GM12878 (cell line): ENCODE data around the gene PPIP5K2. TPM values are rescaled to one million over a fixed set of nuclear protein-coding genes. Genes with fewer than 3 reads are reported as not detected.

ENCODE experiments used
- ATAC-seq: fragments of 200-7000 bp; cut with Tn5 transposase; 3 replicates; pipeline ENCODE4 v1.9.1; 2020; ENCODE audit warnings: mild to moderate bottlenecking, moderate library complexity
- BruUV-seq: library from RNA; stranded (reverse); fragments of 400-500 nt; replicated peaks from 2 replicates; lab custom pipeline; 2021; lab: Mats Ljungman, UMichigan
- CTCF ChIA-PET: fragments of 300-600 bp; sonication (Branson Sonifier 250); formaldehyde crosslinking; extraction: SDS; loops from one replicate; lab custom pipeline; 2021; ENCODE audit warnings: inconsistent platforms; lab: Yijun Ruan, JAX
- POLR2A ChIA-PET: fragments of 350-600 bp; formaldehyde crosslinking; extraction: SDS; loops from one replicate; lab custom pipeline; 2021; ENCODE audit warnings: inconsistent platforms; lab: Charles Lee
- RAD21 ChIA-PET: fragments of 300-600 bp; sonication (Branson Sonifier 250); formaldehyde crosslinking; loops from one replicate; lab custom pipeline; 2023; ENCODE audit warnings: antibody characterized with exemption; ENCODE audit not compliant: unreplicated experiment; lab: Charles Lee
- SMC1A ChIA-PET: fragments of 300-600 bp; sonication (Branson Sonifier 250); formaldehyde crosslinking; loops from one replicate; lab custom pipeline; 2023; ENCODE audit not compliant: unreplicated experiment, uncharacterized antibody; lab: Charles Lee
- DNase-seq: peaks from one replicate; pipeline ENCODE4 v3.0.0-alpha.2; 2011; ENCODE audit warnings: low read depth, low spot score
- FAIRE-seq: peaks from 3 replicates; lab custom pipeline; 2011; peaks lifted over from hg19 to GRCh38; lab: Jason Lieb, UNC
- H2AFZ ChIP-seq: 2 replicates; pipeline ENCODE4 v1.6.0; 2011; ENCODE audit warnings: low read depth, low read length, control low read depth; ENCODE audit not compliant: control insufficient read depth
- H3K27ac ChIP-seq: 2 replicates; pipeline ENCODE4 v1.5.1; 2011; ENCODE audit warnings: control low read depth; ENCODE audit not compliant: control insufficient read depth, insufficient read depth
- H3K27me3 ChIP-seq, 2 experiments: replicated peaks in 1 of 2; 2 replicates each; pipeline versions ENCODE4 v1.6.0 to v1.6.1; 2011; ENCODE audit warnings: low read length in 1 of 2; ENCODE audit not compliant: control insufficient read depth in 2 of 2, insufficient read depth in 2 of 2
- H3K36me3 ChIP-seq, 2 experiments: 2 replicates each; pipeline ENCODE4 v1.5.1; 2011; ENCODE audit warnings: low read length in 1 of 2; ENCODE audit not compliant: control insufficient read depth in 2 of 2, insufficient read depth in 2 of 2
- H3K4me1 ChIP-seq: 2 replicates; pipeline ENCODE4 v1.6.1; 2011; ENCODE audit warnings: mild to moderate bottlenecking, low read length, moderate library complexity, mixed read lengths; ENCODE audit not compliant: control insufficient read depth, insufficient read depth
- H3K4me2 ChIP-seq: 2 replicates; pipeline ENCODE4 v1.6.0; 2011; ENCODE audit warnings: control low read depth; ENCODE audit not compliant: control insufficient read depth, insufficient read depth
- H3K4me3 ChIP-seq: fragments of 200-600 bp; sonication (generic); 2 replicates; pipeline ENCODE4 v1.5.1; 2016
- H3K79me2 ChIP-seq: 2 replicates; pipeline ENCODE4 v1.6.0; 2011; ENCODE audit warnings: low read length; ENCODE audit not compliant: control insufficient read depth, insufficient read depth
- H3K9ac ChIP-seq: 2 replicates; pipeline ENCODE4 v1.8.0; 2011; ENCODE audit warnings: low read length, control low read depth, mixed read lengths; ENCODE audit not compliant: control insufficient read depth, insufficient read depth
- H3K9me3 ChIP-seq: replicated peaks from 3 replicates; pipeline ENCODE4 v1.5.1; 2011; ENCODE audit warnings: mild to moderate bottlenecking, low read length; ENCODE audit not compliant: control insufficient read depth, insufficient read depth
- H4K20me1 ChIP-seq: 2 replicates; pipeline ENCODE4 v1.6.0; 2011; ENCODE audit not compliant: control insufficient read depth, insufficient read depth
- CBFB ChIP-seq: IDR thresholded peaks from 2 replicates; pipeline ENCODE4 v1.6.1; 2016; ENCODE audit warnings: antibody characterized with exemption, low read depth
- CHD4 ChIP-seq: fragments of 200-600 bp; sonication (generic); IDR thresholded peaks from 2 replicates; pipeline ENCODE4 v1.6.1; 2016; ENCODE audit warnings: mild to moderate bottlenecking
- ETV6 ChIP-seq, 2 experiments: fragments of 450-650 bp in 1 of 2; IDR thresholded peaks in 1 of 2; conservative IDR thresholded peaks in 1 of 2; 2 replicates each; pipeline ENCODE4 v1.6.1; 2014; ENCODE audit warnings: antibody characterized with exemption in 1 of 2, borderline replicate concordance in 1 of 2, low read depth in 1 of 2, mild to moderate bottlenecking in 1 of 2, moderate library complexity in 1 of 2
- HSF1 ChIP-seq: fragments of 150-350 bp; IDR thresholded peaks from 2 replicates; pipeline ENCODE4 v1.6.1; 2014; ENCODE audit warnings: mild to moderate bottlenecking, low read depth, low read length
- NFYA ChIP-seq: IDR thresholded peaks from 2 replicates; pipeline ENCODE4 v1.6.1; 2011; ENCODE audit warnings: low read depth, mild to moderate bottlenecking, low read length, improper control_type of control experiment, borderline replicate concordance
- NFYB ChIP-seq: IDR thresholded peaks from 2 replicates; pipeline ENCODE4 v1.6.1; 2011; ENCODE audit warnings: low read depth, mild to moderate bottlenecking, low read length, improper control_type of control experiment, moderate library complexity; ENCODE audit not compliant: insufficient read depth
- NR2C1 ChIP-seq: fragments of 450-650 bp; IDR thresholded peaks from 2 replicates; pipeline ENCODE4 v1.6.1; 2017; ENCODE audit warnings: antibody characterized with exemption, mild to moderate bottlenecking, moderate library complexity
- PBX3 ChIP-seq: IDR thresholded peaks from 2 replicates; pipeline ENCODE4 v1.6.1; 2011; ENCODE audit warnings: mild to moderate bottlenecking, low read depth, low read length, moderate library complexity; ENCODE audit not compliant: insufficient replicate concordance
- PKNOX1 ChIP-seq: fragments of 450-650 bp; IDR thresholded peaks from 2 replicates; pipeline ENCODE4 v1.6.1; 2016; ENCODE audit warnings: mild to moderate bottlenecking
- SMC3 ChIP-seq: IDR thresholded peaks from 2 replicates; pipeline ENCODE4 v1.6.1; 2011; ENCODE audit warnings: low read length, improper control_type of control experiment, borderline replicate concordance
- SREBF1 ChIP-seq: IDR thresholded peaks from 2 replicates; pipeline ENCODE4 v1.6.1; 2012; ENCODE audit warnings: mild to moderate bottlenecking, low read length
- SUZ12 ChIP-seq: fragments of 200-600 bp; sonication (generic); IDR thresholded peaks from one replicate; pipeline ENCODE4 v1.6.1; 2018; ENCODE audit warnings: antibody characterized with exemption, mild to moderate bottlenecking; ENCODE audit not compliant: unreplicated experiment
- TCF7 ChIP-seq: IDR thresholded peaks from 2 replicates; pipeline ENCODE4 v1.6.1; 2014; ENCODE audit warnings: antibody characterized with exemption, borderline replicate concordance
- YBX1 ChIP-seq: fragments of 450-650 bp; IDR thresholded peaks from 2 replicates; pipeline ENCODE4 v1.6.1; 2016; ENCODE audit warnings: antibody characterized with exemption
- ZNF217 ChIP-seq: fragments of 450-650 bp; IDR thresholded peaks from 2 replicates; pipeline ENCODE4 v1.6.1; 2017; ENCODE audit warnings: antibody characterized with exemption, mild to moderate bottlenecking
- WGBS: methylation state at CpG from one replicate; pipeline ENCODE4 v1.1.6; 2016; ENCODE audit warnings: low lambda C conversion rate; ENCODE audit not compliant: insufficient replicate concordance, insufficient coverage; ENCODE audit errors: missing lambda C conversion rate; 5-methylcytosine and 5-hydroxymethylcytosine counted together
- in situ Hi-C: fragments of 300-500 bp; cut with MboI; formaldehyde crosslinking; loops from 9 replicates; pipeline ENCODE4 v1.14.3; 2018; ENCODE audit warnings: mixed read lengths
- intact Hi-C: fragments of 100-400 bp; cut with micrococcal nuclease; formaldehyde crosslinking; loops from one replicate; pipeline ENCODE4 v1.14.2; 2022; ENCODE audit not compliant: unreplicated experiment
- polyA plus RNA-seq, 11 experiments: library from polyadenylated mRNA; depleted of rRNA in 4 of 11; unstranded in 6 of 11; stranded (reverse) in 5 of 11; fragments of >200 nt; fragmentation: Nextera tagmentation in 4 of 11; fragmentation: Illumina TruSeq in 1 of 11; extraction: Ambion mirVana in 4 of 11; extraction: Trizol in 1 of 11; gene quantifications; 1 replicate in 1 of 11; 2 replicates in 10 of 11; pipeline versions ENCODE4 v1.2.1 to v1.2.3, GENCODE V29; 2011 to 2016; ENCODE audit warnings: inconsistent platforms in 2 of 11, missing spikeins in 2 of 11, low read depth in 1 of 11
- total RNA-seq, 4 experiments: library from RNA; depleted of rRNA in 3 of 4; stranded (reverse); fragments of >200 nt in 3 of 4; fragmentation: Illumina TruSeq in 1 of 4; extraction: Trizol in 1 of 4; gene quantifications; 2 replicates each; pipeline versions ENCODE4 v1.2.1 to v1.2.3, GENCODE V29; 2013 to 2021

Gene PPIP5K2
- total and polyA plus RNA-seq, 10 of the 15 experiments (the other 5 are each of a cell fraction or from before 2014, with no cell fraction given) = 27.7 to 87.3 (median 58.6) TPM

DNA sequence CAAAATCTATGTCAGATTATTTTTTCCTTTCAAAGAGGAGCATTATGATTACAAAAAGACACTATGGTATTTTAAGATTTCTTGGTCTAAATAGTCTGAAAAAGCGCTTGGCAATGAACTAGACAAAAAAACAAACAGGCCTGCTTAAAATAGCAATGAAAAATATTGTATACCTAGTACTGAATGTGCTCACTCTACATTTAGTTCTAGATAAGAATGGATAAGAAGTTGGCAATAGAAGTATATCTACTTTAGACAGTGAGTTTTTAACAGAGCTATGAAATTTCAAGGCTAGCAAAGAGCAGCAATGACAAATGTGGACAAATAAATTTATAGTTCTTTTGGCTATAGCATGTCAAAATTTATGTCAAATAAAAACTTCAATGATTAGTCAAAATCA, 26.4 kb upstream of the PPIP5K2 start (continued):
- TF ChIP-seq PKNOX1 = no peak
- no peak for TF ChIP-seq NFYA
- no peak for TF ChIP-seq SREBF1
- no peak for TF ChIP-seq HSF1
- TF ChIP-seq NFYB = no peak
- TF ChIP-seq NR2C1 = no peak
- TF ChIP-seq, all 136 proteins: peak for 0

GRCh38 chr5:103094737-103095136, 25.4 kb upstream of the PPIP5K2 start:
- H3K4me1 ChIP-seq = no peaks in the 10 kb centered on the region
- no TSS peak for BruUV-seq
- no peak overlapping the region for H2AFZ ChIP-seq
- no peaks in the 10 kb centered on the region for H3K9me3 ChIP-seq
- TF ChIP-seq ETV6 (conservative IDR thresholded peaks at IDR 0.05 in 1 of 2, IDR thresholded peaks at IDR 0.05 in 1 of 2; ENCODE audit: borderline replicate concordance in 1 of 2, low read depth in 1 of 2) (no peak), CBFB (no peak), YBX1 (no peak), PBX3 (no peak), ZNF217 (no peak), CHD4 (no peak), SMC3 (no peak), TCF7 (no peak), SUZ12 (no peak)
- TF ChIP-seq, all 136 proteins: peak for 0
- FAIRE-seq (no peak), ATAC-seq (no peak), DNase-seq (no peak)
- WGBS = 97% methylated on average over 2 of the region's 2 CpGs
- no peaks in the 10 kb centered on the region for H3K79me2 ChIP-seq
- in situ Hi-C loops (no loop called here), intact Hi-C loops (no loop called here)
- no peaks in the 10 kb centered on the region for H4K20me1 ChIP-seq
- H3K9ac ChIP-seq = no peak overlapping the region
- H3K4me3 ChIP-seq = no peak overlapping the region
- RAD21 ChIA-PET = no interaction called here
- no peak overlapping the region for H3K27ac ChIP-seq
- POLR2A ChIA-PET = no interaction called here
- no peaks in the 10 kb centered on the region for H3K36me3 ChIP-seq
- H3K27me3 ChIP-seq = no peaks in the 10 kb centered on the region
- H3K4me2 ChIP-seq = no peak overlapping the region
- CTCF ChIA-PET = interaction anchor here (0.8 to 1.0 kb wide), 2 partner anchors 12 to 413 kb away, joined by 4 read pairs; no protein-coding TSS in a partner anchor
- SMC1A ChIA-PET = interaction anchor here (0.6 kb wide), 1 partner anchor 41 kb away, joined by 3 read pairs; no protein-coding TSS in a partner anchor
